Measurements from ENCODE around the gene HOXD13.

DNA sequence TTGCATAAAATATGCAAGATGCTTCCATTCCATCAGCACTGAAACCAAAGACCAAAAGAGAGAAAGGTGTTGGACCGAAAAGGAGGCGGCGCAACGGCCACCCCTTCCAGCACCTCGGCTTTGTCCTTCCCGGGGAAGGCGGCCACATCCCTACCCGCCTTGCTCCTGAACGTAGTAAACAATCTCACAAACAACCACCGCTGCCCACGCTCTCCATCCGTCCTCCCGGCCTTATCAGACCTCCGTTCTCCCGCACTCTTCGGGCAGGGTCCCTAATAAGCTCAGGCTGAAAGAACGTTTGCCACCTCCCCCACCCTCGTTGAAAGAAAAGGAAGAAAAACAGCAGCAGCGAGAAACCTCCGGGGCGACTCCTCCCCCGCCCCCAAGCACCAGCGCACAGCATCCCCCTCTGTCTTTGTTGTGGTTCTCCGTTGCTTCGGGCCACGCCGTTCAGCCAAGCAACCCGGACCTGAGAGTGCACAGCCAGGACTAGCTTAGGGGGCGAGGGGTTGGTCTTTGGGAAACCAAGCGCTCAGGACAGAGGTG lies 13.2 kb upstream of the HOXD13 start:
- TF ChIP-seq POLR2A (IDR thresholded peaks at IDR 0.05): no peak
- TF ChIP-seq, protein P1, sequence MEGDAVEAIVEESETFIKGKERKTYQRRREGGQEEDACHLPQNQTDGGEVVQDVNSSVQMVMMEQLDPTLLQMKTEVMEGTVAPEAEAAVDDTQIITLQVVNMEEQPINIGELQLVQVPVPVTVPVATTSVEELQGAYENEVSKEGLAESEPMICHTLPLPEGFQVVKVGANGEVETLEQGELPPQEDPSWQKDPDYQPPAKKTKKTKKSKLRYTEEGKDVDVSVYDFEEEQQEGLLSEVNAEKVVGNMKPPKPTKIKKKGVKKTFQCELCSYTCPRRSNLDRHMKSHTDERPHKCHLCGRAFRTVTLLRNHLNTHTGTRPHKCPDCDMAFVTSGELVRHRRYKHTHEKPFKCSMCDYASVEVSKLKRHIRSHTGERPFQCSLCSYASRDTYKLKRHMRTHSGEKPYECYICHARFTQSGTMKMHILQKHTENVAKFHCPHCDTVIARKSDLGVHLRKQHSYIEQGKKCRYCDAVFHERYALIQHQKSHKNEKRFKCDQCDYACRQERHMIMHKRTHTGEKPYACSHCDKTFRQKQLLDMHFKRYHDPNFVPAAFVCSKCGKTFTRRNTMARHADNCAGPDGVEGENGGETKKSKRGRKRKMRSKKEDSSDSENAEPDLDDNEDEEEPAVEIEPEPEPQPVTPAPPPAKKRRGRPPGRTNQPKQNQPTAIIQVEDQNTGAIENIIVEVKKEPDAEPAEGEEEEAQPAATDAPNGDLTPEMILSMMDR (IDR thresholded peaks at IDR 0.05): no peak

Data from uterus (tissue), 2 donors.